GM18517 (cell line): Measurements from ENCODE around the gene ABR.
"Not testable (repeated sequence)": the region's sequence is repeated elsewhere in the genome, so short reads cannot be mapped to it uniquely, and the experiment has no call there.

Experiments
- ATAC-seq: cut with Tn5 transposase; IDR thresholded peaks from one replicate; pipeline ENCODE4 v1.9.1; 2021; ENCODE audit warnings: mild to moderate bottlenecking, moderate library complexity; ENCODE audit not compliant: unreplicated experiment

The ABR gene

DNA sequence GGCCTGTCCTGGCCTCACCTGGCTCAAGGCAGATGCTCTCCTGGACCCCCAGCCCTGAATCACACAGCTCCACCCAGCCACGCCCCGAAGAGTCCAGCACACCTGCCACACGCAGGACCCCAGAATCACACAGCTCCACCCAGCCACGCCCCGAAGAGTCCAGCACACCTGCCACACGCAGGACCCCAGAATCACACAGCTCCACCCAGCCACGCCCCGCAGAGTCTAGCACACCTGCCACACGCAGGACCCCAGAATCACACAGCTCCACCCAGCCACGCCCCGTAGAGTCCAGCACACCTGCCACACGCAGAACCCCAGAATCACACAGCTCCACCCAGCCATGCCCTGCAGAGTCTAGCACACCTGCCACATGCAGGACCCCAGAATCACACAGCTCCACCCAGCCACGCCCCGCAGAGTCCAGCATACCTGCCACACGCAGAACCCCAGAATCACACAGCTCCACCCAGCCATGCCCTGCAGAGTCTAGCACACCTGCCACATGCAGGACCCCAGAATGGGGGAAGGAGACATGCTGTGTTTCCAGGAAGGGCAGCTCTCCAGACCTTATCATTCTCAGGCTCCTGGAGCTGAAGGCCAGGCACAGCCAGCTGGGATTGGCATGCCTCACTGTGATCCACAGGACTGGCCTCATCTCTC is 105.7 kb downstream of the ABR start:
- not testable (repeated sequence) for ATAC-seq

DNA sequence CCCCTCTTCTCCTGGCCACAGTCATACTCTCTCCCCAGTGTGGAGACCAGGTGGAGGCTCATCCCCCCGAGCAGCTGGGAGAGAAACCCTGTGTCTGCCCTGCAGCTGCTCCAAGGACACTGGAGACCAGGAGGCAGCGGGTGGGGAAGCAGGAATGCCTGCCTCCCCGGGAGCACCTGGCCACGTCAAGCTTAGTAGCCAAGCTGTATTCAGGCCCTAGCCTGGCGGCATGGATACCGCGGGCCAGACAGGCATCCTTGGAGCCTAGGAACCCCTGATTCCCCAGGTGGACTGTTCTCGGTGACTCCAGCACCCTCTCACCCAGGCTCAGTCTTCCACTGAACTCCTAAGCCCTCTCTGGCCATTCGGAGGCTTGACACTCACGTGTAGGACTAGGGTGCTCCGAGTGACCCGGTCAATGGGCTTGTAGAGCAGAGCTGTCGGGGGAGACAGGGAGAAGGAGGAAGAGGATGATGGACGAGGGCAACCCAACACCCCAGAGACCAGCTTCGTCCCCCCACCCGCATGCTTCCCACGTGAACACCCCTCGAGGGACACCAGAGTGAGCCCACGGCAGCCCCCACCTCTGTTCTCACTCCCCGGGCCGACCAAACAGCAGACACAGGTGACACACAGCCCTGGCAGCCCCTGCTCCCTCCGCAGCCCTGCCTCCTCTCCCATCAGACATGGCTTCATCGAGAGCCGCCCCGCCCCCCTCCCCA is 106.4 kb downstream of the ABR start:
- no peak for ATAC-seq

DNA sequence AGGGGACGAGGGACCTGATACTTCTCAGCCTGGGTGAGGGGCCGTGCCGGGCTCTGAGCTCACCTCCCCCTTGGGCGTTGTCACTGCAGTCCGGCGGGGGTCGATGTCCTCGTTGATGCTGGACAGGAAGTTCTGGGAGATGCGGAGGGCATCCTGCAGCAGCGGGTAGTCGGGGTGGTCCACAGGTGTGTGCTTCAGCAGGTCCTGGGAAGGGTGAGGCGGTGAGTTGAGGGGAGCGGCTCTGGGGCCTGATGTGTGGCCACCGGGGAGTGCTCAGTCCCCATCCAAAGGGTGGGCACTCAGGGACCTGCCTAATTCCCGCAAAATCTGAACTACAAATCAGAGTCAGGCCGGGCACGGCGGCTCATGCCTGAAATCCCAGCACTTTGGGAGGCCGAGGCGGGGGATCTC is 107.2 kb downstream of the ABR start:
- no peak for ATAC-seq

DNA sequence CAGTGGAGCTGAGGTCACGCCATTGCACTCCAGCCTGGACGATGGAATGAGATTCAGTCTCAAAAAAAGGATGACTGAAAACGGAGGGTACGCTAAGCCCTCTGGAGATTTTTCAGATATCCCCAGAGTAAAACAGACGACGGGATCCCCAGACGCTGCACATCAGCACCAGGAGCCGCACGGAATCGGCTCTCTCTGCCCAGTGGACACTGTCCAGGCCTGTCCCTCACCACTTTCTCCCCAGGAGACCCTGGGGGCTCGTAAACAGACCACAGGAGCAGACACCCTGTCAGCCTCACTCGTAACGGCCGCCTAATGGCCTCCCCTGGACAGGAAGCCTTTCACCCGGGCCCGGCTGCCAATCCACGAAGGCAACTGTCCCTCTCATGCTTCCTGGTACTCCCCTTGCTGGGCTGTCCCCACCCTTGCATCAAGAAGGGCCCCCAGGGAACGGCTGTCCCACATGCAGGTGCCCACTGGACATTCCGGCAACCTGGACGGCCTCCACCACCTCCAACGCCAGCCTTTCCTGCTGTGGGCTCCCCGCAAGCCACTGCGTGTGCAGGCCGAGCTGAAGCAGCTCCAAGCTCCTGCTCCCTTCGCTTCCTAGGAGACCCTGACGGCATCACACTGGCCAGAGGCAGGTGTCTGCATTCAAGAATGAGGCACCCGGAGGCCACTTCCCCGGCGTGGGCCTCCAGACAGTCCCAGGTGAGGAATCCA is 108.5 kb downstream of the ABR start:
- no peak for ATAC-seq

DNA sequence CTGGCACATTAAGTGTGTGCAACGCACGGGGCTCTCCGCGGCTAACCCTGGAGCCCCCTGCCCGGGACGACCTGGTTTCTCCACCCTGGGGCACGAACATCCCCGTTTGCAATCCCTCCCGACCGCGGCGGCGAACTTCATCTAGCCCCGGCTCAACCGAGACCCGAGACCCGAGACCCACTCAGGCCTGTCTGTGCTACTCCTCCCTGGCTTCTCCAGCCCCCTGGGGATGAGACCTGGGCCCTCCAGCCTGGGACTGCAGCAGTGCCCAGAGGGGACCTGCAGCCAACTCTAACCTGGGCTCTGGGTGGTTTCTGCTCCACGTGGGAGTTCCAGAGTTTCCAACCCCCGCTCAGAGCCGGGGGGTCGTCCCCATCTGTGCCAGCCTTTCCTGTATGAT is 109.4 kb downstream of the ABR start:
- ATAC-seq: no peak

DNA sequence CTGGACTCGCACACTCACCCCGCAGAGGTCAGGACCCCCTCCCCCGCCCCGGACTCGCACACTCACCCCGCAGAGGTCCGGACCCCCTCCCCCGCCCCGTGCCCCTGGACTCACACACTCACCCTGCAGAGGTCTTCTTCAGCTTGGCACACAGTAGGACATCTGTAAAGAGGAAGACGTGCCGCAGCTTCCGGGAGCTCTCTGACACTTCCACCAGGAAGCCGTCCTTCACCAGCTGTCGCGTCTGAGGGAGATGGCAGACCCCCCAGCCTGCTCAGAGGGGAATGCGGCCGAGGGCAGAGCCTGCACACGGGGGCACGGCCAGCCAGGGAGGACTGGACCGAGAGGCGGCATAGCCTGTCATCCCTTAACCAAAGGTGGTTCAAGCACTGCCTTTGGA is 109.9 kb downstream of the ABR start:
- ATAC-seq: no peak

DNA sequence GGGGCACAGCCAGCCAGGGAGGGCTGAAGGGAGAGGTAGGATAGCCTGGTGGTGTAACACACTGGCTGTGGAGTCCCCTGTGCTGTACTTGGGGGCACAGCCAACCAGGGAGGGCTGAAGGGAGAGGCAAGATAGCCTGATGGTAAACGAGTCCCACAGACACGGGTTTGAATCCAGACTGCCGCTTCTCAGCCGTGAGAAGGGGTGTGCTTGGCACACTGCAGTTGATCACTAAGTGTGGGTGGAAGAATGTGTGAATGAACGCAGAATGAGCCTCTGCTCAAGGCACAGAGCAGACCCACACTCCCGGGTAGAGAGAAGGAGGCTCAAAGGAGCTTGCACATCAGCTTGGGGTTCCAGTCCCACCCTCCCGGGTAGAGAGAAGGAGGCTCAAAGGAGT is 111.4 kb downstream of the ABR start:
- ATAC-seq: no peak

DNA sequence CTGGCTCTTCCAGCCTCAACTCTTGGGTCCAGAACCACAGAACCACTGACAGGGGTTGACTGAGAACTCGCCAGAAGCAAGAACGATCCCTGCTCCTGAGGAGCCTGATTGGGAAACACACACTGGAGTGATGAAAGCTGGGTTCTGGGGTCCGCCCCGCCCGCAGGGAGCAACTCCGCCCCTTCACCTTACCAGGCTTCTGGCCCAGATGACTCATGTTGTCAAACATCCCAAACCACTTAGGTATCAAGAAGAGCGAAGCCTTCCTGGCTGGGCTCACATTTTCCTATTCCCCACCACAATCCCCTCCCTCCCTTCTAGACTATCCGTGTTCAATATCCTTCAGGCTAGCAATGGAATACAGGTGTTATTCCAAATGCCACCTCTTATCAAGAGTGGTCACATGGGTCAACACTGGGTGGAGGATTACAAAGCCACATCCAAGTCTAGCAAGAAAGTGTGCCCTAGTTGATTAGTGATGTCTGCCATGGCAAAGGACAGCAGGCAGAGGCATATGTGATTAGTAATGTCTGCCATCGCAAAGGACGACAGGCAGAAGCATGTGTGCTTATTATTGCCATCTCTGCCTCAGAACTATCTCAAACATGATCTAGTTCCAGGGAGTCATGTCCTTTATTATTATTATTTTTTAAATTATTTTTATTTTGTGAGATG is 112.4 kb downstream of the ABR start:
- no peak for ATAC-seq

DNA sequence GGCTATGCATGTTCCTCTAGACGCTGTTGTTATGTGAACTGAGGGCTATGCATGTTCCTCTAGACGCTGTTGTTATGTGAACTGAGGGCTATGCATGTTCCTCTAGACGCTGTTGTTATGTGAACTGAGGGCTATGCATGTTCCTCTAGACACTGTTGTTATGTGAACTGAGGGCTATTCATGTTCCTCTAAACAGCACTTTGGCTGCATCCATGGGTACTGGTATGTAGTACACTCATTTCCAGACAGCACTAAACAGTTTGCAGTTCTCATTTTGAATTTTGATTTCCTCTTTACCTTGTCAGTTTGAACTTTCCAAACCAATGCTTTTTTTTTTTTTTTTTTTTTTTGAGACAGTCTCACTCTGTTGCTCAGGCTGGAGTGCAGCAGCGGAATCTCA is 114.4 kb downstream of the ABR start:
- not testable (repeated sequence) for ATAC-seq

DNA sequence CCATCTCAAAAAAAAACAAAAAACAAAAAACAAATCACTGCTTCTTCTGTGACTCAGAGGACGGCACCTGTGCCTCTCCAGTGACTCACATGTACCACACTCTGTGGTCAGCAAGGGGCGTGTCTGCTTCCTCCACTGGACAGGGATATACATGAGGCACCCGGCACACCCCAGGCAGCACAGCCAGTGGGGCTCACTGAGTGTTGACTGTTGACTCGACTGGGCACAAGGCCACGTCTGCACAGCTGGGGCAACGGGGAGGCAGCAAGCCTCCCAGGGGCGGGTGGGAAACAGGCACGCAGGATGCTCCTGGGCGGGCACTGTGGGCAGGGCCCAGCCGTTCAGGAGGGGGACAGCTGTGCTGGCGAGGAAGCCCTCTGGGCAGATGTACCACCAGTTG is 118.8 kb downstream of the ABR start:
- no peak for ATAC-seq

DNA sequence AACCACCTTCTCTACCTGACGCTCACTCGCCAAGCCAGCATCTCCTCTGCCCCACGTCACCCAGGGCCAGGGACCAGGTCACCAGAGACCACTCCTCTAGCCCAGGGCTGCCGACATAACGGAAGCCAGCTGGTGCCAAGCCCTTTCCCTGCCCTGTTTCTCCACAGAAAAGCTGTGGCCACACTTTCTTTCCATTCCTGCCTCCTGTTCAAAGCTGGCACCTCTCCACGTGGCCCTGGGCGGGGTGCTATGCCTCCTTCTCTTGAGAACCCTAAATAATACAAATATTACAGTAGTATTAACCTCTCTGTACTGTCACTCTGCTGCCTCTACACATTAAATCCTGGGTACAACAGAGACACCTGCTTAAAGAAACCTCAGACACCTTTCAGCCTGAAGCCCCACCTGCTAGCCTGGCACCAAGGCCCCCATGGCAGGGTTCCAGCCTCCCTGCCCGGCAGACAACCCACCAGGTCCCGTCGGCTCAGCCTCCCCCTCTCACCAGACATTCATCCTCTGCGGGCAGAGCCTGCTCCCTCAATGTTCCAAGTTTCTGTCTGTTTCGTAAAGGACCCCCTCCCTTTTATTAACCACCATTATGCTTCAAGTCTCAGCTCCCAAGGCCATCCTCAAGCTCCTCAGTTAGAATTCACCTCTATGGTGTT is 120.5 kb downstream of the ABR start:
- ATAC-seq: no peak

DNA sequence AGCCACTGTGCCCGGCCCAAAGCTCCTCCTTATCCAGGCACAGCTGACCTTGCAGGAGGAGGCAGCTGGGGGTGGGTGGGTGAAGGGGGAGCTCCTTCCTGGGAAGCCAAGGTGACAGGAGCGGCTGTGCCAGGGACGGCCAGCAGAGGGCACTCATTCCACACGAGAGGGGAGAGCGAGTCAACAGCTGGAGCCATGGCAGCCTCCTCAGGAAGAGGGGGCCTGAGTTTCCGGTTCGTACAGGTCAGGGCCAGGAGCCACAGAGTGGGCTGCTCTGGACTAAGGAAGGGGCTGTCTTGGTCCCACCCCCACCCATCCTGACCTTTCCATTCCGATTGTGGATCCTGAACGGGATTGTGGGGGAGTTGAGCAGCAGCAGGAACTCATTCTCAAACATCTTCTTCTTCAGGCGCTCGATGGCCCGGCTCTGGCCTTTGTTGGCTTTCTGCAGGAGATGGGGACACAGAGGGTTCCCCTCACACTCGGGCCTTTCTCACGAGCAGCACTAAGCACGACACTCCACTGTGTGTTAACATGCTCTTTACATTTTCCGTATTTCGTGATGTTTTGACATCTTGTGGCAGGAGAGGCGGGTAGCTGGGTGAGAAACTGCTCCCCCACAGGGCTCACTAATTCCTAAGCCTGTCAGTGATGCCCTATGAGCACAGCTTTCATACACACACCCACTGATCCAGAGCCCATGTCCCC is 121.2 kb downstream of the ABR start:
- ATAC-seq: no peak

DNA sequence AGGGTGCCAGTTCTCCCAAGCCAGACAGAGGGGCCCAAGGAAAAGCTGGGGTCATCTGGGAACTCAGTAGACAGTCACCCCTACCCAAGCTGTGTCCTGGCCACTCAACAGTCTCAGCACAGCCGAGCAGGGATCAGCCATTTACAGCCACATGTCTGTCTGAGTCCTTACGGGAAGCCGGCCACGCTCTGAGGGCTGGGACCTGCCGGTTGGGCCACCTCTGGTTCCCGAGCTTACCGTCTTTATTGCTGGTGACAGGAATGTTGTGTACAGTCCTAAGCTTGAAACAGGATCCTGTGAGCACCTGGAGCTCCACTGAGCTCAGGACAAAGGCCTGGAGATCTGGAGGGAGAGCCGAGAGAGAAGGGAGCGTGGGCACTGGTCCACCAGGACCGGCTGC is 123.0 kb downstream of the ABR start:
- no peak for ATAC-seq

DNA sequence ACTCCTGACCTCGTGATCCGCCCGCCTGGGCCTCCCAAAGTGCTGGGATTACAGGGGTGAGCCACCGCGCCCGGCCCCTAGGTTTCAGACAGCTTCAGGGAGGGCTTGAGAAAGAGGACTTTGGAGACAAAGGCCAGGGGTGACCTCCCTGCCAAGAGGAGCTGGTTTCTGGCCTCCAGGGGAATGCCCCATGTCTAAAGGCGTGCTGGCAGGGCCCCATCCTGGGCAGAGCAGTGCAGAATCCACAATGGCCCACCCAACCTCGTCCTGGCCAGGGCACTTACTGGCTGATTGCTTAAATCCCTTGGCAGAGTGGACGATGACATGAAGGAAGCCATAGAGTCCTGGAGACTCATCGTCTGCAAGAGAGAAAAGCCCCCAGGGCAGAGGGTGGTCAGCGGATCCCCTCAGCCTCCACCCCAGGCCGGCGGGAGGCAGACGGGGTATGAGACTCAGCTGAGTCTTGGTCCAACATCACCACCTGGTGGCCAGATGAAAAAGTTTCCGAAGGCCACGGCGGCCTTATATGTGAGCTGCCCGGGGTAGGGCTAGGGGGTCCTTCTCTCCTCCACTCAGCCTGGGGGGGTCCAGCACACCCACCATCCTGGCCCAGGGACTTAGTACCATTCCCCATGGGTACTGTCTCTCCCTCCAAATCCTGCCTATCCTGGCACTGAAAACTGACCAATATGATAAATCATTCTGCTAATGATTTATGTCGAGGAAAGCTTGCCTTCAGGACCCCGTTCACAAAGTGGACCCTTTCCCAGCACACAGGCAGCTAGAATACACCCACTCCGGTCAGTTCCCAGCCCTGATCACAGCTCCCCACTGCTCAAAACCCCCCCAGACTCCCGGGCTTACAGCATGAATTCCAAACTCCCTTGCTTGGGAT is 123.8 kb downstream of the ABR start:
- ATAC-seq: no peak

DNA sequence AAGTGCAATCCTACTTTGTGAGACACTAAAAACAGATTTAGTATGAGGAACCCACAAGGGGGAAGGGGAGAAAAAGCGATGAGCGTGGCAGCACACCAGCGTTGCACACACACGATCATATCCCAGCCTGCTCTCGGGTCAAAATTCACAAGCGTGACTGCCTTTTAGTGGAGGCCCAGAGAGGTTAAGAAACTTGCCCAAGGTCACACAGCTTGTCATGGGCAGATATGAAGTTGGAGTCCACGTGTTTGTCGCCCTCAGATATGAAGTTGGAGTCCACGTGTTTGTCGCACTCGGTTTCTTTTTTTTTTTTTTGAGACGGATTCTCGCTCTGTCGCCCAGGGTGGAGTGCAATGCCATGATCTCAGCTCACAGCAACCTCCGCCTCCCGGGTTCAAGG is 124.5 kb downstream of the ABR start:
- ATAC-seq: no peak

DNA sequence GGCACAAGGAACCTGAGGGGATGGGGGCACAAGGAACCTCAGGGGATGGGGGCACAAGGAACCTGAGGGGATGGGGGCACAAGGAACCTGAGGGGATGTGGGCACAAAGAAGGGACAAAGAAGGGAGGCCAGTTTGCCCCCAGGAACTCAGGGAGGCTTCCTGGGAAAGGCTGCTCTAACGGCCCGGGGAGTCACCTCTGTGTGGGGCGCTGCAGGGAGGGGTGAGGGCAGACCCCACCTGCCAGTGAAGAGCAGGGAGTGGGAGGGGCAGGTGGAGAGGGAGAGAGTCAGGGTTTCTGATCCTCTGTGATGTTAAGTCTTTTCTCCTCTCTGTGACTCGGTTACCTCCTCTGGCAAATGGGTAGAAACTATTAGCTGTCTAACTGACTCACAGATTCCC is 125.1 kb downstream of the ABR start:
- no peak for ATAC-seq

DNA sequence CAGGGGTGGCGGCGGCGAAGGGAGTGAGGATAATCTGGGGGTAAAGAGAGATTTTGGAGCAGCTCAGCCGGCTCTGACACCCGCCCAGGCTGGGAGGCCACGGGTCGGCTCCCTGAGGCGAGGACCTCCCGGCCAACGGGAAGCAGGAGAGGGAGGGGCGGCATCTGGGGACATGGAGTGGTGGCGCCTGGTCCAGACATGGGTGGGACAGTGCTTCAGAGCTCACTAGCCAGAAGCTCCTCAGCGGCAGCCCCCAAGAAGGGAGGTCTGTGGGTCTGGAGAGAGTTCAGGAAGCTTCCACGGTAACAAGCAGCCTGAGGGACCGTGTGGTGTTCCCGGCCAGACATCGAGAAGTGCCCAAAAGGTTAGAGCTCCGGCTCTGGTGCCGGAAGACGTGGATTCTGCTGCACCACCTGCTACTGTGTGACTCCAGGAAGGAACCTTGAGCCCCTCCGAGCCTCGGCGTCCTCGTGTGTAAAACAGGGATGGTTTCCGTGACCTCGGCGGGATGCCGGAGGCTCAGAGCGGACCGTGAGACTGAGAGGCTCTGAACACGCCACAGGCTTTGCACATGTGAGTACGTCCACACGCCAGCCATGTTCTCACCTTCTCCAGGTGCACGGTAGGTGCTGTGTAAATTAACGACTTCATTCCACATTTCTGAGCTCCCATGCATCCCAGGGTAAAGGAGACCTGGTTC is 126.0 kb downstream of the ABR start:
- no peak for ATAC-seq

DNA sequence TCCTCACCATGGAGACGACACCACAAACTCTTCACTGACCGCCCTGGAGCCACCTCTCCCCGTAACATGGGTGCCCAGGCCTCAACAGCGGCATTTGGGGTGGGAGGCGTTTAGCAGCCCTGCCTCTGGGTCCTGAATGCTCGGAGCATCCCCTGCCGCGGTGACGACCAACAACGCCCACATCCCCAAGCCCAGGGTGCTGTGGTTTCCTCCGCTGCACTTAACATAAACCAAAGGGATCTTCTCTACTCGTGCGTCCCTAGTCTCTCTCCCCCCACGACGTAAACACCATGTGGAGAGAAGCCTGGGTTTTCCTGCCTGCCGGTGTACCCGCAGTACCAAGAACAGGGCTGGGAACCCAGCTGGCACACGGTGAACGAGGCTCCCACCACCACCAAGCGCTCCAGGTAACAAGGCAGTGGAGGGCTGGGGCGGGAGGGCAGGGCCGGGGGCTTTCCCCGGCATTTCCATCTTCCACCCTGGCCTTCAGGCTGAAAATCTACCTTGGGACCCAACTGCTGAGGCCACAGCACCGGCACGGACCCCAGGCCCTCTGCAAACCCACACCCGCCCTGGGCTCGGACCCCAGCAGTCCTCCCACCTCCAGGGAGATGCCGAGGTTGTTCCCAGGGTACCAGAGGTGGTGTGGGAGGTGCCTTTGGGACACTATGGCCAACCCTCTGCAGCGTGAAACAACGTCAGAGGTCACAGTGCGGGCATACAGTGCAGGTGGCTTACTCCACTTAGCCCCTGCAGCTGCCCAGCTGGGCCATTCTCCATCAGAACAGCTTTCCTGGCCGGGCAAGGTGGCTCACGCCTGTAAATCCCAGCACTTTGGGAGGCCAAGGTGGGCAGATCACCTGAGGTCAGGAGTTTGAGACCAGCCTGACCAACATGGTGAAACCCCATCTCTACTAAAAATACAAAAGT is 128.5 kb downstream of the ABR start:
- ATAC-seq: no peak
